Activated CD8-positive, alpha-beta memory T cell treated with anti-CD3 and anti-CD28 coated beads for 4 hours (primary cell): Measurements from ENCODE around the gene THAP11.
"Not testable (repeated sequence)": the region's sequence is repeated elsewhere in the genome, so short reads cannot be mapped to it uniquely, and the experiment has no call there.

ENCODE experiments used
- DNase-seq, 2 donors: peaks; one replicate each; pipeline ENCODE4 v3.0.0-alpha.2; 2020; ENCODE audit warnings: low read depth in 2 of 2

THAP11 gene

GRCh38 chr16:67862623-67863583, 20.8 kb downstream of the THAP11 start:
- no peak for DNase-seq

- DNase-seq = not testable (repeated sequence)
Measured at GRCh38 chr16:67864044-67864443, 21.9 kb downstream of the THAP11 start.

GRCh38 chr16:67864594-67864993, 22.5 kb downstream of the THAP11 start:
- DNase-seq = no peak

GRCh38 chr16:67865318-67865717, 23.2 kb downstream of the THAP11 start:
- no peak for DNase-seq

GRCh38 chr16:67868290-67868689, 26.2 kb downstream of the THAP11 start:
- no peak for DNase-seq

GRCh38 chr16:67869653-67870052, 27.5 kb downstream of the THAP11 start:
- DNase-seq = no peak

- DNase-seq = no peak
Measured at GRCh38 chr16:67871256-67871655, 29.1 kb downstream of the THAP11 start.

GRCh38 chr16:67872131-67872630, 30.1 kb downstream of the THAP11 start:
- DNase-seq = no peak

- peak; percentile 73 to 78 for DNase-seq
Measured at GRCh38 chr16:67872631-67873434, 30.7 kb downstream of the THAP11 start, which contains the start of gene EDC4. EDC4 (plus strand) TSS chr16:67873052; CDS start chr16:67873262, 210 bp downstream.

GRCh38 chr16:67873435-67874370, 31.6 kb downstream of the THAP11 start:
- DNase-seq = no peak

- DNase-seq = no peak
Measured at GRCh38 chr16:67874372-67874771, 32.3 kb downstream of the THAP11 start.

- no peak for DNase-seq
Measured at GRCh38 chr16:67877064-67877463, 34.9 kb downstream of the THAP11 start.

GRCh38 chr16:67878232-67878631, 36.1 kb downstream of the THAP11 start:
- no peak for DNase-seq

- no peak for DNase-seq
Measured at GRCh38 chr16:67878846-67879245, 36.7 kb downstream of the THAP11 start.

- no peak for DNase-seq
Measured at GRCh38 chr16:67879462-67879861, 37.3 kb downstream of the THAP11 start.

- DNase-seq = no peak
Measured at GRCh38 chr16:67879936-67880335, 37.8 kb downstream of the THAP11 start.

GRCh38 chr16:67880584-67880983, 38.5 kb downstream of the THAP11 start:
- DNase-seq = no peak

GRCh38 chr16:67881621-67882161, 39.6 kb downstream of the THAP11 start:
- no peak for DNase-seq

- no peak for DNase-seq
Measured at GRCh38 chr16:67882374-67883145, 40.4 kb downstream of the THAP11 start.
